GM12878 (cell line): ENCODE measurements around the gene LRRC8B. TPM values are rescaled to one million over a fixed set of nuclear protein-coding genes. Genes with fewer than 3 reads are reported as not detected.

Experiments used
- ATAC-seq: fragments of 200-7000 bp; cut with Tn5 transposase; 3 replicates; pipeline ENCODE4 v1.9.1; 2020; ENCODE audit warnings: mild to moderate bottlenecking, moderate library complexity
- BruUV-seq: library from RNA; stranded (reverse); fragments of 400-500 nt; replicated peaks from 2 replicates; lab custom pipeline; 2021; lab: Mats Ljungman, UMichigan
- CTCF ChIA-PET: fragments of 300-600 bp; sonication (Branson Sonifier 250); formaldehyde crosslinking; extraction: SDS; loops from one replicate; lab custom pipeline; 2021; ENCODE audit warnings: inconsistent platforms; lab: Yijun Ruan, JAX
- POLR2A ChIA-PET: fragments of 350-600 bp; formaldehyde crosslinking; extraction: SDS; loops from one replicate; lab custom pipeline; 2021; ENCODE audit warnings: inconsistent platforms; lab: Charles Lee
- RAD21 ChIA-PET: fragments of 300-600 bp; sonication (Branson Sonifier 250); formaldehyde crosslinking; loops from one replicate; lab custom pipeline; 2023; ENCODE audit warnings: antibody characterized with exemption; ENCODE audit not compliant: unreplicated experiment; lab: Charles Lee
- SMC1A ChIA-PET: fragments of 300-600 bp; sonication (Branson Sonifier 250); formaldehyde crosslinking; loops from one replicate; lab custom pipeline; 2023; ENCODE audit not compliant: unreplicated experiment, uncharacterized antibody; lab: Charles Lee
- DNase-seq: peaks from one replicate; pipeline ENCODE4 v3.0.0-alpha.2; 2011; ENCODE audit warnings: low read depth, low spot score
- FAIRE-seq: peaks from 3 replicates; lab custom pipeline; 2011; peaks lifted over from hg19 to GRCh38; lab: Jason Lieb, UNC
- H2AFZ ChIP-seq: 2 replicates; pipeline ENCODE4 v1.6.0; 2011; ENCODE audit warnings: low read depth, low read length, control low read depth; ENCODE audit not compliant: control insufficient read depth
- H3K27ac ChIP-seq: 2 replicates; pipeline ENCODE4 v1.5.1; 2011; ENCODE audit warnings: control low read depth; ENCODE audit not compliant: control insufficient read depth, insufficient read depth
- H3K27me3 ChIP-seq, 2 experiments: replicated peaks in 1 of 2; 2 replicates each; pipeline versions ENCODE4 v1.6.0 to v1.6.1; 2011; ENCODE audit warnings: low read length in 1 of 2; ENCODE audit not compliant: control insufficient read depth in 2 of 2, insufficient read depth in 2 of 2
- H3K36me3 ChIP-seq, 2 experiments: 2 replicates each; pipeline ENCODE4 v1.5.1; 2011; ENCODE audit warnings: low read length in 1 of 2; ENCODE audit not compliant: control insufficient read depth in 2 of 2, insufficient read depth in 2 of 2
- H3K4me1 ChIP-seq: 2 replicates; pipeline ENCODE4 v1.6.1; 2011; ENCODE audit warnings: mild to moderate bottlenecking, low read length, moderate library complexity, mixed read lengths; ENCODE audit not compliant: control insufficient read depth, insufficient read depth
- H3K4me2 ChIP-seq: 2 replicates; pipeline ENCODE4 v1.6.0; 2011; ENCODE audit warnings: control low read depth; ENCODE audit not compliant: control insufficient read depth, insufficient read depth
- H3K4me3 ChIP-seq: fragments of 200-600 bp; sonication (generic); 2 replicates; pipeline ENCODE4 v1.5.1; 2016
- H3K79me2 ChIP-seq: 2 replicates; pipeline ENCODE4 v1.6.0; 2011; ENCODE audit warnings: low read length; ENCODE audit not compliant: control insufficient read depth, insufficient read depth
- H3K9ac ChIP-seq: 2 replicates; pipeline ENCODE4 v1.8.0; 2011; ENCODE audit warnings: low read length, control low read depth, mixed read lengths; ENCODE audit not compliant: control insufficient read depth, insufficient read depth
- H3K9me3 ChIP-seq: replicated peaks from 3 replicates; pipeline ENCODE4 v1.5.1; 2011; ENCODE audit warnings: mild to moderate bottlenecking, low read length; ENCODE audit not compliant: control insufficient read depth, insufficient read depth
- H4K20me1 ChIP-seq: 2 replicates; pipeline ENCODE4 v1.6.0; 2011; ENCODE audit not compliant: control insufficient read depth, insufficient read depth
- CEBPB ChIP-seq, 2 experiments: fragments of 150-350 bp in 1 of 2; IDR thresholded peaks; 2 replicates each; pipeline ENCODE4 v1.6.1; 2012 to 2014; ENCODE audit warnings: low read depth in 2 of 2, low read length in 2 of 2, borderline replicate concordance in 1 of 2, inconsistent platforms in 1 of 2
- CREM ChIP-seq: IDR thresholded peaks from 2 replicates; pipeline ENCODE4 v1.6.1; 2014; ENCODE audit warnings: antibody characterized with exemption, low read depth
- ESRRA ChIP-seq: IDR thresholded peaks from 2 replicates; pipeline ENCODE4 v1.6.1; 2012; ENCODE audit warnings: mild to moderate bottlenecking, low read length, improper control_type of control experiment
- KDM1A ChIP-seq: fragments of 200-600 bp; sonication (generic); IDR thresholded peaks from 2 replicates; pipeline ENCODE4 v1.6.1; 2016; ENCODE audit warnings: borderline replicate concordance
- POLR2A ChIP-seq: IDR thresholded peaks from 2 replicates; pipeline ENCODE4 v1.6.1; 2011; ENCODE audit warnings: low read depth, mild to moderate bottlenecking, low read length
- WGBS: methylation state at CpG from one replicate; pipeline ENCODE4 v1.1.6; 2016; ENCODE audit warnings: low lambda C conversion rate; ENCODE audit not compliant: insufficient replicate concordance, insufficient coverage; ENCODE audit errors: missing lambda C conversion rate; 5-methylcytosine and 5-hydroxymethylcytosine counted together
- in situ Hi-C: fragments of 300-500 bp; cut with MboI; formaldehyde crosslinking; loops from 9 replicates; pipeline ENCODE4 v1.14.3; 2018; ENCODE audit warnings: mixed read lengths
- intact Hi-C: fragments of 100-400 bp; cut with micrococcal nuclease; formaldehyde crosslinking; loops from one replicate; pipeline ENCODE4 v1.14.2; 2022; ENCODE audit not compliant: unreplicated experiment
- polyA plus RNA-seq, 11 experiments: library from polyadenylated mRNA; depleted of rRNA in 4 of 11; unstranded in 6 of 11; stranded (reverse) in 5 of 11; fragments of >200 nt; fragmentation: Nextera tagmentation in 4 of 11; fragmentation: Illumina TruSeq in 1 of 11; extraction: Ambion mirVana in 4 of 11; extraction: Trizol in 1 of 11; gene quantifications; 1 replicate in 1 of 11; 2 replicates in 10 of 11; pipeline versions ENCODE4 v1.2.1 to v1.2.3, GENCODE V29; 2011 to 2016; ENCODE audit warnings: inconsistent platforms in 2 of 11, missing spikeins in 2 of 11, low read depth in 1 of 11
- total RNA-seq, 4 experiments: library from RNA; depleted of rRNA in 3 of 4; stranded (reverse); fragments of >200 nt in 3 of 4; fragmentation: Illumina TruSeq in 1 of 4; extraction: Trizol in 1 of 4; gene quantifications; 2 replicates each; pipeline versions ENCODE4 v1.2.1 to v1.2.3, GENCODE V29; 2013 to 2021
- TF ChIP-seq, protein P1 (sequence below): fragments of 450-650 bp; formaldehyde crosslinking; IDR thresholded peaks from 2 replicates; pipeline ENCODE4 v1.5.0; 2022; ENCODE audit warnings: mild to moderate bottlenecking, missing genetic modification characterization
- TF ChIP-seq, protein P2 (sequence below): fragments of 450-650 bp; conservative IDR thresholded peaks from 2 replicates; pipeline ENCODE4 v1.6.1; 2017; ENCODE audit warnings: mild to moderate bottlenecking, moderate library complexity

Gene LRRC8B
- total and polyA plus RNA-seq, 10 of the 15 experiments (the other 5 are each of a cell fraction or from before 2014, with no cell fraction given) = 1.3 to 9.2 (median 5.4) TPM

DNA sequence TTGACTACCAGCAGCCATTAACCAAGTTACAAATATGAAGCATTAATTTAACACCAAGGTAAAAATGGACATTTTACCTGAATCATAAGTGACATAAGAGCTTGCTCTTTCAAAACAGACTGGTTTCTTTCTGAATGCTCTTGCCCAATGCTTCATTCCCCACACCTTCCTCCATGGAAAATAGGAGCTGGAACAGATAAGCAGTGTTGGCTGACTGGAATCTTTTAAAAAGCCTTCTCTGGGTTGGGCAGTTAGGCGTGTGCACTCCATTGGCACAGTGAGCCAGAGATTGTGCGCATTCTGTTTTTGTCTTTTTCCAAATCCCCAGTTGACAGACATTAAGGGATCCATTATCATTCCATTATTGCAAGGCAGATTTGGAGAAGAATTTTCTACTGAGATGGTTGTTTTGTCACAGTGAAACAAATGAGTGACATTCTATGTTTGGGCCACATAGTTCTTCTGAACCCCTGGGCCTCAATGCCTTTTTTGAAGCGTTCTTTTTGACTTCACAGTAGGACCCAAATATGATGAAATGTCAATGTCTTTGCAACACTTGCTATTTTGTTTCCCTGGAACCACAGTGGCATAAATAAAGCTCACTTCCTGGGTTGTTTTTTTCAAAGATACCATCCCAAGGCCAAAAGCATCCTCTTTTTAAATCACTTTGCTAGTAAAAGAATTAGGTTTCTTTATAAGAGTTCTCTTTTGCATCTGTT lies 32.3 kb downstream of the LRRC8B start:
- H3K9ac ChIP-seq = no peak overlapping the region
- no peaks in the 10 kb centered on the region for H3K27me3 ChIP-seq
- no peak overlapping the region for H3K4me3 ChIP-seq
- H2AFZ ChIP-seq = no peak overlapping the region
- no peaks in the 10 kb centered on the region; the same call in 1 of the 2 replicates for H3K79me2 ChIP-seq
- no TSS peak for BruUV-seq
- no peak for DNase-seq
- ChIA-PET CTCF (interaction anchor here (1.5 to 1.6 kb wide), 2 partner anchors 12 to 14 kb away, joined by 3 to 4 read pairs; no protein-coding TSS in a partner anchor), RAD21 (no interaction called here), POLR2A (interaction anchor here (0.6 to 1.3 kb wide), 2 partner anchors 10 to 224 kb away, joined by 3 read pairs; no protein-coding TSS in a partner anchor), SMC1A (no interaction called here)
- in situ Hi-C loops = no loop called here
- no peak overlapping the region for H3K27ac ChIP-seq
- 97% methylated on average over 3 of the region's 3 CpGs for WGBS
- no peak for ATAC-seq
- intact Hi-C loops = no loop called here
- H3K36me3 ChIP-seq = no peaks in the 10 kb centered on the region
- peaks cover 8% of the 10 kb centered on the region; the same call in 1 of the 2 replicates for H3K4me1 ChIP-seq
- TF ChIP-seq ESRRA (no peak), CEBPB (IDR thresholded peaks at IDR 0.05; ENCODE audit: borderline replicate concordance in 1 of 2, low read depth in 2 of 2, low read length in 2 of 2) (no peak), POLR2A (no peak), CREM (no peak), KDM1A (no peak)
- TF ChIP-seq, protein P1, sequence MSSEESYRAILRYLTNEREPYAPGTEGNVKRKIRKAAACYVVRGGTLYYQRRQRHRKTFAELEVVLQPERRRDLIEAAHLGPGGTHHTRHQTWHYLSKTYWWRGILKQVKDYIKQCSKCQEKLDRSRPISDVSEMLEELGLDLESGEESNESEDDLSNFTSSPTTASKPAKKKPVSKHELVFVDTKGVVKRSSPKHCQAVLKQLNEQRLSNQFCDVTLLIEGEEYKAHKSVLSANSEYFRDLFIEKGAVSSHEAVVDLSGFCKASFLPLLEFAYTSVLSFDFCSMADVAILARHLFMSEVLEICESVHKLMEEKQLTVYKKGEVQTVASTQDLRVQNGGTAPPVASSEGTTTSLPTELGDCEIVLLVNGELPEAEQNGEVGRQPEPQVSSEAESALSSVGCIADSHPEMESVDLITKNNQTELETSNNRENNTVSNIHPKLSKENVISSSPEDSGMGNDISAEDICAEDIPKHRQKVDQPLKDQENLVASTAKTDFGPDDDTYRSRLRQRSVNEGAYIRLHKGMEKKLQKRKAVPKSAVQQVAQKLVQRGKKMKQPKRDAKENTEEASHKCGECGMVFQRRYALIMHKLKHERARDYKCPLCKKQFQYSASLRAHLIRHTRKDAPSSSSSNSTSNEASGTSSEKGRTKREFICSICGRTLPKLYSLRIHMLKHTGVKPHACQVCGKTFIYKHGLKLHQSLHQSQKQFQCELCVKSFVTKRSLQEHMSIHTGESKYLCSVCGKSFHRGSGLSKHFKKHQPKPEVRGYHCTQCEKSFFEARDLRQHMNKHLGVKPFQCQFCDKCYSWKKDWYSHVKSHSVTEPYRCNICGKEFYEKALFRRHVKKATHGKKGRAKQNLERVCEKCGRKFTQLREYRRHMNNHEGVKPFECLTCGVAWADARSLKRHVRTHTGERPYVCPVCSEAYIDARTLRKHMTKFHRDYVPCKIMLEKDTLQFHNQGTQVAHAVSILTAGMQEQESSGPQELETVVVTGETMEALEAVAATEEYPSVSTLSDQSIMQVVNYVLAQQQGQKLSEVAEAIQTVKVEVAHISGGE (CRISPR knock-in tag) = no peak
- TF ChIP-seq, protein P2, sequence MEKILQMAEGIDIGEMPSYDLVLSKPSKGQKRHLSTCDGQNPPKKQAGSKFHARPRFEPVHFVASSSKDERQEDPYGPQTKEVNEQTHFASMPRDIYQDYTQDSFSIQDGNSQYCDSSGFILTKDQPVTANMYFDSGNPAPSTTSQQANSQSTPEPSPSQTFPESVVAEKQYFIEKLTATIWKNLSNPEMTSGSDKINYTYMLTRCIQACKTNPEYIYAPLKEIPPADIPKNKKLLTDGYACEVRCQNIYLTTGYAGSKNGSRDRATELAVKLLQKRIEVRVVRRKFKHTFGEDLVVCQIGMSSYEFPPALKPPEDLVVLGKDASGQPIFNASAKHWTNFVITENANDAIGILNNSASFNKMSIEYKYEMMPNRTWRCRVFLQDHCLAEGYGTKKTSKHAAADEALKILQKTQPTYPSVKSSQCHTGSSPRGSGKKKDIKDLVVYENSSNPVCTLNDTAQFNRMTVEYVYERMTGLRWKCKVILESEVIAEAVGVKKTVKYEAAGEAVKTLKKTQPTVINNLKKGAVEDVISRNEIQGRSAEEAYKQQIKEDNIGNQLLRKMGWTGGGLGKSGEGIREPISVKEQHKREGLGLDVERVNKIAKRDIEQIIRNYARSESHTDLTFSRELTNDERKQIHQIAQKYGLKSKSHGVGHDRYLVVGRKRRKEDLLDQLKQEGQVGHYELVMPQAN = no peak
- H3K9me3 ChIP-seq = 0 out of 3 replicates have a peak, but pooled peaks cover 2% of the 10 kb centered on the region
- H3K4me2 ChIP-seq = no peak overlapping the region
- FAIRE-seq = no peak
- no peaks in the 10 kb centered on the region for H4K20me1 ChIP-seq
